Measurements from ENCODE around the gene PARVB. TPM values are rescaled to one million over a fixed set of nuclear protein-coding genes. Genes with fewer than 3 reads are reported as not detected.

PARVB gene
- polyA plus RNA-seq, 1 experiment, result 49.5 TPM

DNA sequence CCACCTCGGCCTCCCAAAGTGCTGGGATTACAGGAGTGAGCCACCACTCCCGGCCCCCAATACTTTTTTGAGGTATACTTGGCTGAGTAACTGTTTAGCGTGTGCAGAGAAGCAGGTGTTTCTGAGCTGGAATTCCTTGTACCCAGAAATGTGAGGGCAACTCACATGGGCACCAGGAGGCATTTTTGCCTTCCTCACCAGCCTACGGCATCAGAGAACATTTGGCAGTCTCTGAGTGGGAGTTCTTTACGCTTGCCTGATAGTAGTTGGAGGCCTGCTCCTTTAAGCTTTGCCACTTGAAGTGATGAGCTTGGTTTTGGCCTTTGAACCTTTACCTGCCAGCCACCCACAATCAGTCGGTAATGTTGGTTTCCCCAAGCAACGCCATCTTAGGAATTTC lies 9.2 kb downstream of the PARVB start:
- Histone ChIP-seq H3K4me3 (ENCODE audit: low read depth, low read length) (no peak overlapping the region), H3K9me3 (ENCODE audit: control insufficient read depth, insufficient read depth, low read length) (peaks cover 3% of the 10 kb centered on the region), H3K27ac (ENCODE audit: low read depth, low read length) (no peak overlapping the region), H3K27me3 (ENCODE audit: control insufficient read depth, insufficient read depth, low read length) (no peaks in the 10 kb centered on the region)
- TF ChIP-seq, protein P1, sequence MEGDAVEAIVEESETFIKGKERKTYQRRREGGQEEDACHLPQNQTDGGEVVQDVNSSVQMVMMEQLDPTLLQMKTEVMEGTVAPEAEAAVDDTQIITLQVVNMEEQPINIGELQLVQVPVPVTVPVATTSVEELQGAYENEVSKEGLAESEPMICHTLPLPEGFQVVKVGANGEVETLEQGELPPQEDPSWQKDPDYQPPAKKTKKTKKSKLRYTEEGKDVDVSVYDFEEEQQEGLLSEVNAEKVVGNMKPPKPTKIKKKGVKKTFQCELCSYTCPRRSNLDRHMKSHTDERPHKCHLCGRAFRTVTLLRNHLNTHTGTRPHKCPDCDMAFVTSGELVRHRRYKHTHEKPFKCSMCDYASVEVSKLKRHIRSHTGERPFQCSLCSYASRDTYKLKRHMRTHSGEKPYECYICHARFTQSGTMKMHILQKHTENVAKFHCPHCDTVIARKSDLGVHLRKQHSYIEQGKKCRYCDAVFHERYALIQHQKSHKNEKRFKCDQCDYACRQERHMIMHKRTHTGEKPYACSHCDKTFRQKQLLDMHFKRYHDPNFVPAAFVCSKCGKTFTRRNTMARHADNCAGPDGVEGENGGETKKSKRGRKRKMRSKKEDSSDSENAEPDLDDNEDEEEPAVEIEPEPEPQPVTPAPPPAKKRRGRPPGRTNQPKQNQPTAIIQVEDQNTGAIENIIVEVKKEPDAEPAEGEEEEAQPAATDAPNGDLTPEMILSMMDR (IDR thresholded peaks at IDR 0.05; ENCODE audit: low read depth, low read length), result no peak
- DNase-seq (ENCODE audit: low read depth, low spot score), result no peak
- CTCF ChIA-PET, result interaction anchor here (0.8 to 1.6 kb wide), 4 partner anchors 40 to 591 kb away, joined by 3 to 9 read pairs (median 4); no protein-coding TSS in a partner anchor
- POLR2A ChIA-PET, result interaction anchor here (1.2 kb wide), 1 partner anchor 13 kb away, joined by 3 read pairs; no protein-coding TSS in a partner anchor

DNA sequence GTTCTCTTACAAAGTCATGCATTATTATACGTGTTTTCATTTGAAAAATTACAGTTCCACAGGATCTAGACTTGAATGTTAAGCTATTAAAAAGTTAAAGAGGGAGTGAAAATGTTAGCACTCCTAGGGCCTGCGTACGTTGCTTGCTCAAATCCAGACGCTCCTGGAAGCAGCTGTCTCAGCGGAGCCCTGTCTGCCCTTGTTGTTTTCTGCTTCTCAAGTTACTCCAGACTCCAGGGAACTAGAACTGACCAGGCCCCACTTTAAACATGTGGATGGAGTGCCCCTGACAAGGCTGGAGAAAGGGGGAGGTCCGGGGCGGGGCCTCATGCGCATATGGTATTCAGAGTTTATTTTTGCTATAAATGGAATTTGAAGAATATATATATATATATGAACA lies 9.6 kb downstream of the PARVB start:
- DNase-seq (ENCODE audit: low read depth, low spot score), result peak; percentile 21
- Histone ChIP-seq H3K27ac (ENCODE audit: low read depth, low read length) (peak overlapping the region; percentile 31), H3K4me3 (ENCODE audit: low read depth, low read length) (no peak overlapping the region), H3K27me3 (ENCODE audit: control insufficient read depth, insufficient read depth, low read length) (no peaks in the 10 kb centered on the region), H3K9me3 (ENCODE audit: control insufficient read depth, insufficient read depth, low read length) (peaks cover 3% of the 10 kb centered on the region)
- TF ChIP-seq, protein P1 (IDR thresholded peaks at IDR 0.05; ENCODE audit: low read depth, low read length), result no peak
- POLR2A ChIA-PET, result interaction anchor here (1.2 kb wide), 1 partner anchor 13 kb away, joined by 3 read pairs; no protein-coding TSS in a partner anchor
- CTCF ChIA-PET, result interaction anchor here (0.8 to 1.6 kb wide), 4 partner anchors 41 to 590 kb away, joined by 3 to 9 read pairs (median 4); no protein-coding TSS in a partner anchor

- no peaks in the 10 kb centered on the region for H3K27me3 ChIP-seq (ENCODE audit: control insufficient read depth, insufficient read depth, low read length)
- DNase-seq (ENCODE audit: low read depth, low spot score), result peak; percentile 86
- TF ChIP-seq, protein P1 (IDR thresholded peaks at IDR 0.05; ENCODE audit: low read depth, low read length), result no peak
- peak overlapping the region; percentile 78 for H3K27ac ChIP-seq (ENCODE audit: low read depth, low read length)
- POLR2A ChIA-PET, result no interaction called here
- CTCF ChIA-PET, result interaction anchor here (0.9 kb wide), 1 partner anchor 44 kb away, joined by 3 read pairs; no protein-coding TSS in a partner anchor
- peaks cover 4% of the 10 kb centered on the region for H3K9me3 ChIP-seq (ENCODE audit: control insufficient read depth, insufficient read depth, low read length)
- H3K4me3 ChIP-seq (ENCODE audit: low read depth, low read length), result no peak overlapping the region; the same call in 1 of the 2 replicates
These were observed 13.6 kb downstream of the PARVB start for GRCh38 chr22:44037519-44038375.

GRCh38 chr22:44039566-44040171 lies 15.6 kb downstream of the PARVB start:
- CTCF ChIA-PET, result interaction anchor here (0.6 to 1.8 kb wide), 2 partner anchors 42 to 46 kb away, joined by 3 to 4 read pairs; no protein-coding TSS in a partner anchor

More at GRCh38 chr22:44039566-44040171, 15.6 kb downstream of the PARVB start:
- Histone ChIP-seq H3K9me3 (ENCODE audit: control insufficient read depth, insufficient read depth, low read length) (peaks cover 3% of the 10 kb centered on the region), H3K27ac (ENCODE audit: low read depth, low read length) (no peak overlapping the region), H3K4me3 (ENCODE audit: low read depth, low read length) (no peak overlapping the region), H3K27me3 (ENCODE audit: control insufficient read depth, insufficient read depth, low read length) (no peaks in the 10 kb centered on the region)
- TF ChIP-seq, protein P1 (IDR thresholded peaks at IDR 0.05; ENCODE audit: low read depth, low read length), result no peak
- DNase-seq (ENCODE audit: low read depth, low spot score), result no peak
- POLR2A ChIA-PET, result no interaction called here

All from AG04450 (cell line).